ENCODE data around the gene TLE3.

DNA sequence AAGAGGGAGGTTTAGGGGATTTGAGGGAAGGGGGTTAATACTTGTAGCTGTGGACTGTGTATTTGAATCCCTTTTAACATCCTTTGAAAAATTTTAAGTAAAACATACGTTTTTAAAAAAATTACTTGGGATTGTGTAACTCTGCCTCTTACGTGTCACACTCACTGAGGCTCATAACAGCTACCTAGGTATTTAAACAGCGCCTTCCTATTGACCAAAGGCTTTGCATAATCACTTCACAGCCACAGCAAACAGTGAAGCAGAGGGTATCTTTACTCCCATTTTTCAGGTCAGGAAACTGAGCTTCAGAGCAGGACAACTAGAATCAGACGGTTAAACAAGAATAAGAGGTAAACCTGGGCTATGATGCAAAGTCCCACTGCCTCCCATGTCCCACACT, 95.9 kb downstream of the TLE3 start:
- TF ChIP-seq EZH2 (IDR thresholded peaks at IDR 0.05; ENCODE audit: insufficient read depth, low read length): no peak
- TF ChIP-seq, protein P1, sequence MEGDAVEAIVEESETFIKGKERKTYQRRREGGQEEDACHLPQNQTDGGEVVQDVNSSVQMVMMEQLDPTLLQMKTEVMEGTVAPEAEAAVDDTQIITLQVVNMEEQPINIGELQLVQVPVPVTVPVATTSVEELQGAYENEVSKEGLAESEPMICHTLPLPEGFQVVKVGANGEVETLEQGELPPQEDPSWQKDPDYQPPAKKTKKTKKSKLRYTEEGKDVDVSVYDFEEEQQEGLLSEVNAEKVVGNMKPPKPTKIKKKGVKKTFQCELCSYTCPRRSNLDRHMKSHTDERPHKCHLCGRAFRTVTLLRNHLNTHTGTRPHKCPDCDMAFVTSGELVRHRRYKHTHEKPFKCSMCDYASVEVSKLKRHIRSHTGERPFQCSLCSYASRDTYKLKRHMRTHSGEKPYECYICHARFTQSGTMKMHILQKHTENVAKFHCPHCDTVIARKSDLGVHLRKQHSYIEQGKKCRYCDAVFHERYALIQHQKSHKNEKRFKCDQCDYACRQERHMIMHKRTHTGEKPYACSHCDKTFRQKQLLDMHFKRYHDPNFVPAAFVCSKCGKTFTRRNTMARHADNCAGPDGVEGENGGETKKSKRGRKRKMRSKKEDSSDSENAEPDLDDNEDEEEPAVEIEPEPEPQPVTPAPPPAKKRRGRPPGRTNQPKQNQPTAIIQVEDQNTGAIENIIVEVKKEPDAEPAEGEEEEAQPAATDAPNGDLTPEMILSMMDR (IDR thresholded peaks at IDR 0.05; ENCODE audit: insufficient read depth, low read depth, low read length): no peak

All from astrocyte (in vitro differentiated cells and primary cell).